Caco-2 (cell line): ENCODE results near the gene CTSF. TPM values are rescaled to one million over a fixed set of nuclear protein-coding genes. Genes with fewer than 3 reads are reported as not detected.

Source experiments
- BruUV-seq: library from RNA; stranded (reverse); fragments of 400-500 nt; replicated peaks from 2 replicates; lab custom pipeline; 2021; lab: Mats Ljungman, UMichigan
- CTCF ChIA-PET: fragments of 300-600 bp; sonication (Branson Sonifier 250); formaldehyde crosslinking; loops from one replicate; lab custom pipeline; 2022; ENCODE audit warnings: antibody characterized with exemption; lab: Charles Lee
- POLR2A ChIA-PET: fragments of 300-600 bp; sonication (Branson Sonifier 250); formaldehyde crosslinking; loops from one replicate; lab custom pipeline; 2022; ENCODE audit warnings: antibody characterized with exemption; lab: Charles Lee
- DNase-seq, 2 experiments: peaks; one replicate each; pipeline versions ENCODE4 v3.0.0 to v3.0.0-alpha.2; 2020 to 2022
- H3K27me3 ChIP-seq: replicated peaks from 2 replicates; pipeline ENCODE4 v1.6.0; 2011; ENCODE audit warnings: low read length; ENCODE audit not compliant: control insufficient read depth, insufficient read depth
- H3K36me3 ChIP-seq: 2 replicates; pipeline ENCODE4 v1.5.1; 2011; ENCODE audit warnings: low read length; ENCODE audit not compliant: control insufficient read depth, insufficient read depth
- H3K4me1 ChIP-seq: fragments of 250-450 bp; sonication (Bioruptor Pico); 2 replicates; pipeline ENCODE4 v1.5.1; 2020; ENCODE audit warnings: mild to moderate bottlenecking
- H3K4me3 ChIP-seq: 2 replicates; pipeline ENCODE4 v1.5.1; 2011; ENCODE audit warnings: low read depth, mild to moderate bottlenecking, control low read depth, low read length
- H3K9me3 ChIP-seq: fragments of 250-450 bp; sonication (Bioruptor Pico); 2 replicates; pipeline ENCODE4 v1.5.1; 2020; ENCODE audit warnings: mild to moderate bottlenecking, moderate library complexity
- H3K27ac Mint-ChIP-seq: one replicate; pipeline ENCODE4 v1.8.0; 2022; ENCODE audit warnings: mixed read lengths; ENCODE audit not compliant: unreplicated experiment
- H3K27me3 Mint-ChIP-seq: one replicate; pipeline ENCODE4 v1.8.0; 2022; ENCODE audit warnings: mixed read lengths; ENCODE audit not compliant: insufficient read depth, unreplicated experiment
- H3K36me3 Mint-ChIP-seq: one replicate; pipeline ENCODE4 v1.8.0; 2022; ENCODE audit warnings: mild to moderate bottlenecking, mixed read lengths; ENCODE audit not compliant: insufficient read depth, unreplicated experiment
- H3K4me1 Mint-ChIP-seq: one replicate; pipeline ENCODE4 v1.8.0; 2022; ENCODE audit warnings: low read depth, mixed read lengths; ENCODE audit not compliant: unreplicated experiment
- H3K4me3 Mint-ChIP-seq: one replicate; pipeline ENCODE4 v1.8.0; 2022; ENCODE audit warnings: mild to moderate bottlenecking, moderate library complexity, mixed read lengths; ENCODE audit not compliant: unreplicated experiment
- H3K9me3 Mint-ChIP-seq: one replicate; pipeline ENCODE4 v1.8.0; 2022; ENCODE audit warnings: mixed read lengths; ENCODE audit not compliant: unreplicated experiment
- CTCF ChIP-seq, 2 experiments: fragments of 200-600 bp in 1 of 2; IDR thresholded peaks; 1 replicate in 1 of 2; 2 replicates in 1 of 2; pipeline versions ENCODE4 v1.5.1 to v1.8.0; 2011 to 2022; ENCODE audit warnings: antibody characterized with exemption in 1 of 2, control low read depth in 1 of 2, inconsistent platforms in 1 of 2, low read depth in 1 of 2, low read length in 1 of 2, mild to moderate bottlenecking in 1 of 2, moderate library complexity in 1 of 2; ENCODE audit not compliant: insufficient read depth in 1 of 2, severe bottlenecking in 1 of 2, unreplicated experiment in 1 of 2
- intact Hi-C: fragments of 100-400 bp; cut with micrococcal nuclease; formaldehyde crosslinking; loops from one replicate; pipeline ENCODE4 v1.10.0; 2022; ENCODE audit not compliant: unreplicated experiment
- total RNA-seq: library from RNA; stranded (reverse); gene quantifications from 2 replicates; pipeline ENCODE4 v1.2.3, GENCODE V29; 2022

Gene CTSF
- total RNA-seq, 1 experiment from 2014 or later = not detected

GRCh38 chr11:66539870-66540213 is 28.6 kb downstream of the CTSF start:
- ChIA-PET POLR2A (no interaction called here), CTCF (no interaction called here)
- no peak for TF ChIP-seq CTCF (IDR thresholded peaks at IDR 0.05; ENCODE audit: insufficient read depth in 1 of 2, low read depth in 1 of 2, low read length in 1 of 2, severe bottlenecking in 1 of 2, unreplicated experiment in 1 of 2)
- Histone ChIP-seq H3K4me3 (no peak overlapping the region), H3K9me3 (no peaks in the 10 kb centered on the region), H3K4me1 (peaks cover 6% of the 10 kb centered on the region; the same call in 1 of the 2 replicates), H3K27me3 (no peaks in the 10 kb centered on the region), H3K36me3 (peaks cover 1% of the 10 kb centered on the region; the same call in 1 of the 2 replicates)
- Mint-ChIP-seq H3K36me3 (peaks cover 35% of the 10 kb centered on the region), H3K9me3 (no peaks in the 10 kb centered on the region), H3K27me3 (no peaks in the 10 kb centered on the region), H3K4me3 (no peak overlapping the region), H3K27ac (no peak overlapping the region), H3K4me1 (no peaks in the 10 kb centered on the region)
- intact Hi-C loops = no loop called here
- no peak for DNase-seq
- no TSS peak for BruUV-seq

- H3K4me1 Mint-ChIP-seq = no peaks in the 10 kb centered on the region
- Histone ChIP-seq H3K4me3 (no peak overlapping the region), H3K36me3 (peaks cover 1% of the 10 kb centered on the region; the same call in 1 of the 2 replicates), H3K27me3 (no peaks in the 10 kb centered on the region), H3K4me1 (0 out of 2 replicates have a peak, but pooled peaks cover 3% of the 10 kb centered on the region), H3K9me3 (no peaks in the 10 kb centered on the region)
- ChIA-PET POLR2A (no interaction called here), CTCF (no interaction called here)
- H3K27ac Mint-ChIP-seq = no peak overlapping the region
- no peak overlapping the region for H3K4me3 Mint-ChIP-seq
- TF ChIP-seq CTCF (IDR thresholded peaks at IDR 0.05; ENCODE audit: insufficient read depth in 1 of 2, low read depth in 1 of 2, low read length in 1 of 2, severe bottlenecking in 1 of 2, unreplicated experiment in 1 of 2) = no peak
- peaks cover 35% of the 10 kb centered on the region for H3K36me3 Mint-ChIP-seq
- no TSS peak for BruUV-seq
- no peaks in the 10 kb centered on the region for H3K27me3 Mint-ChIP-seq
- no peak for DNase-seq
- intact Hi-C loops = no loop called here
- no peaks in the 10 kb centered on the region for H3K9me3 Mint-ChIP-seq
Observed at GRCh38 chr11:66539170-66539869, 29.1 kb downstream of the CTSF start.

DNA sequence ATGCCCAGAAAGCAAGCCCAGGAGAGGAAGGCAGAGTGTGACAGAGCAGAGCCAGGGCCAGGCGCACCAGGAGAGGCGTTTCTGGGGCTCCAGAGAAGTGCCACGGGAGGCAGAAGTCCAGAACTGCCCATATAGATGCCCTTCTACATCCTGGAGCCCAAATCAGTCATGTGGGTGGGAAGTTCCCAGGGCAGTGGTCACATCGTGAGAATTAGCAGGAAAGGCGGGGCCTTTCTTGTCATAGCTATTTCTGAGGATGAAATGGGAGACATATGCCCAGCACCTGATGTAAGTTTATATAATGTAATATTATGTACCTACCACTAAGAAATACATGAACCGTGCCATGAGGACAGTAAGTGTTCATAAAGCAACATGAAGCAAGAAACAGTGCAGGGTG is 35.6 kb downstream of the CTSF start:
- Histone ChIP-seq H3K36me3 (peaks cover 1% of the 10 kb centered on the region; the same call in 1 of the 2 replicates), H3K9me3 (no peaks in the 10 kb centered on the region; the same call in 1 of the 2 replicates), H3K4me1 (no peaks in the 10 kb centered on the region), H3K27me3 (no peaks in the 10 kb centered on the region), H3K4me3 (no peak overlapping the region)
- H3K36me3 Mint-ChIP-seq = peaks cover 11% of the 10 kb centered on the region
- H3K4me3 Mint-ChIP-seq = no peak overlapping the region
- ChIA-PET CTCF (no interaction called here), POLR2A (no interaction called here)
- no peak for TF ChIP-seq CTCF (IDR thresholded peaks at IDR 0.05; ENCODE audit: insufficient read depth in 1 of 2, low read depth in 1 of 2, low read length in 1 of 2, severe bottlenecking in 1 of 2, unreplicated experiment in 1 of 2)
- no TSS peak for BruUV-seq
- H3K9me3 Mint-ChIP-seq = no peaks in the 10 kb centered on the region
- no peak for DNase-seq
- H3K27me3 Mint-ChIP-seq = no peaks in the 10 kb centered on the region
- H3K4me1 Mint-ChIP-seq = no peaks in the 10 kb centered on the region
- H3K27ac Mint-ChIP-seq = no peak overlapping the region
- intact Hi-C loops = no loop called here
